HG02884 (cell line): ENCODE results near the gene ZKSCAN7.
"Not testable (repeated sequence)": the region's sequence is repeated elsewhere in the genome, so short reads cannot be mapped to it uniquely, and the experiment has no call there.

Source experiments
- ATAC-seq: cut with Tn5 transposase; IDR thresholded peaks from one replicate; pipeline ENCODE4 v1.9.1; 2021; ENCODE audit warnings: mild to moderate bottlenecking, moderate library complexity; ENCODE audit not compliant: unreplicated experiment

Gene ZKSCAN7

GRCh38 chr3:44571024-44571423 is 16.0 kb downstream of the ZKSCAN7 start:
- no peak for ATAC-seq

GRCh38 chr3:44576613-44577012 is 21.6 kb downstream of the ZKSCAN7 start:
- ATAC-seq = no peak

GRCh38 chr3:44577354-44577952 is 22.5 kb downstream of the ZKSCAN7 start:
- ATAC-seq = not testable (repeated sequence)

DNA sequence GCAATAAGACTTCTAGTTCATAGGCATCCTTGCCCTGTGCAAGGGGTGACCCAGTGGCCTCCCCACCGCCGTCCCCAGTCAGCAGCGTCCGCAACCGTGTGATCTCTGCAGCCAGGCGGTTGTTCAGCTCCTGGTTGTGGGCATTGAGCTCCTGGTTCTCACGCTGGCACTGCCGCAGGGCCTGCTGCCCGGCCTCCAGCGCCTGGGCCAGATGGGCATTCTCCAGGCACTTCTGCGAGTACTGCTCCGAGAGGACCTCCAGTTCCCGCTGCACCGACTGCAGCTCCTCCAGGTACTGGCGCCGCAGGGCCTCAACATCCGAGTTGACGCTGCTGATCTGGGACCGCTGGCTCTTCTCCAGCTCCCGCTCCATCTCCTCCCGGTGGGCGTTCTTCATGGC is 23.3 kb downstream of the ZKSCAN7 start:
- not testable (repeated sequence) for ATAC-seq

DNA sequence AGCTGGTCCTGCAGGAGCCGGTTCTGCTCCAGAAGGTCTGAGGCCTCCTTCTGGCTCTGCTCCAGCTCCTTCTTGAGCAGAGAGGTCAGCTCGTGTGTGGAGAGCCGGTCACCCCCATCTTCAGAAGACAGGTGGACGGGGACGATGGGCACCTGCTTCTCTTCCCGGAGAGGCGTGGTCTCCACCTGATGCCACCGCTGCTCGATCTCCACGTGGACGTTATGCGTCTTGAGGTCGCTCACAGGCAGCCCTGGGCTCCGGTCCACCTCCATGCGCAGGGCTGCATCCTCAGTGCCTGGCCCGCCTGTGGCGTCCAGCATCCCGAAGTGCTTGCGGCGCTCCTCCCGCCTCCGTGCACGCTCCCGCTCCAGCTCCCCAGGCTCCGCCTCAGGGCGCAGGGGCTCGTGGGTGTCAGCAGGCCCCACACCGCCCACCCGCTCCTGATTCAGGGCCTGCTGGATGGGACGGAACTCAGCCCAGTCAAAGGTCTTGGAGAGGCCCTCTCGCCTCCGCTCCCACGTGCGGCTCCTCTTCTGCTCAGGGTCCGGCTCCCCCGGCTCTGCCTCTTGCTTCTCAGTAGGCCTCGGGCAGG is 24.0 kb downstream of the ZKSCAN7 start:
- not testable (repeated sequence) for ATAC-seq

- not testable (repeated sequence) for ATAC-seq
Observed at GRCh38 chr3:44579749-44580148, 24.8 kb downstream of the ZKSCAN7 start.

DNA sequence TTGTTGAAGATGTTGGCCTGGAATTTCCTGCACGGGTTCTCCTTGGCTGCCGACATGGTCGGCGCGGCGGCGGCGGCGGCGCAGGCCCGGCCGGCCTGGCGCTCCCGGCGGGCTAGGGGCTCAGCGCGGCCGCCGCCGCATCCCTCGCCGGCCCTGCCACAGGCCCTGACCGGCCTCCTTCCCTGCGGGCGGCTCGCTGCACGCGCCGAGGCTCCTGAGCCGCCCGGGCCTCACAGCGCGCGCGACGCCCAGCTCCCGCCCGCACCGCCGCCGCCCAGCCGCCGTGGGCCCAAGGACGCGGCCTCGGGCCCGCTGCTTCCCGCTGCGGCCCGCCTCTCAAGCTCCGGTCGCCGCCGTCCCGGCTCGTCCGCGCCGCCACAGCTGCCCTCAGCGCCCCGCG is 26.0 kb downstream of the ZKSCAN7 start:
- not testable (repeated sequence) for ATAC-seq

DNA sequence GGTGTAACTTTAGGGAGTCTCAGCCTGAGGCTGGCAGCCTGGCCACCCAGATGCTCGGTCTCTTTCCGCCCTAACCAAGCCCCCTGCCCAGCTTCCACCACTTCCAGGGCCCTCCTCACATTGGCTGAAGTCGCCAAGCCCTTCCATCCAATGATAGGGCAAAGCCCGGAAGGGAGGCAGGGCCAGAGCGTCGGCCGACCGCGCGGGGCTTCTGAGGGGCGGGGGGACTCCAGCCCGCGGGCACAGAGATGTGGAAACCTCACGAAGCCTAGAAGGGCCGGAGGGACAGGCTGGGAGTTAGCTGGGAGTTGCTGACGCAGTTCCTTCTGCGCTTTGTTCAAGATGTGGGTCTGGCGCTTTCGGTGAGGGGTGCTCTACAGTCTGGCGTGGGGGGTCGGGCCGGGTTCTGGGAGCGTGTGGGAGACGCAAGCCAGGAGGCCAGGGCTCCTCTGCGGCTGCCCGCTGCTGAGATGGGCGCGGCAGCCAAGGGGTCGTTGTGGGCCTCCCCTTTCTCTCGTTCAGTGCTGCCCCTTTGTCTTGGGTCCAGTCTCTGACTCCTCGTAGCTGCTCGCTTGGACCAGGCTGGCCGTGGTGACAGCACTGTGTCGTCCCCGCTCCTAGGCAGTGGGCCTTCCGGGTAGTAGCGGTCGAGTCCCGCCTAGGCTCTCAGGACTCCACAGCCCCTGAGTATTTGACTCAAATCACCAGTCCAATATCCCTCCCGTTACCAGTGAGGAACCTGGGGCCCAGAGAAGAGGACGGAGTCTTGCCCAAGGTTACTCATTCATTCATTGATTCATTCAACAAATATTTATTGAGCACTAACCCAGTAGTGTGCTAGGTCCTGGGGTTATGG is 29.9 kb downstream of the ZKSCAN7 start, which contains the start of gene ZNF660:
Gene ZNF660 (plus strand): TSS at position 319 of the 856 bp plus-strand sequence. CDS start 9,230 bp downstream, outside the sequence.
- ATAC-seq = peak; percentile 78

- no peak for ATAC-seq
Observed at GRCh38 chr3:44596621-44597020, 41.6 kb downstream of the ZKSCAN7 start.

DNA sequence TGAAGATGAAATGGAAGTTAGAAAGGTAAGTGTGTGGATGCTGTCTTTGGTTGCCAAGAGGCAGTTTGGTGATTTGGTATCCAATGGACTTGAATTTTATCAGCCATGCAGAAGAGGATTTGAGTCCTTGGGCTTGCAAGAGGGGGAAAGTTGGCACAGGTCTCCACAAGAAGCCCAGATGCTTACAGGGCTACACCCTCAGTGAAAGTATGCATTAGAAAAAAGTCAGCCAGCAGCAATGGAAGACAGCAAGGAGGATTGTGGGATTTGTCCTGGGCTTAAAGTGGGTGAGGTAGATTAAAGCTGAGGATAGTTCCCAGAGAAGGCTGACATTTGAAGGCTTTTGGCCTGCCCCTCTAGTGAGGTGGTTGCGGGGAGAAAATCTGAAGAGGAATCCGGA is 46.8 kb downstream of the ZKSCAN7 start:
- ATAC-seq = no peak

DNA sequence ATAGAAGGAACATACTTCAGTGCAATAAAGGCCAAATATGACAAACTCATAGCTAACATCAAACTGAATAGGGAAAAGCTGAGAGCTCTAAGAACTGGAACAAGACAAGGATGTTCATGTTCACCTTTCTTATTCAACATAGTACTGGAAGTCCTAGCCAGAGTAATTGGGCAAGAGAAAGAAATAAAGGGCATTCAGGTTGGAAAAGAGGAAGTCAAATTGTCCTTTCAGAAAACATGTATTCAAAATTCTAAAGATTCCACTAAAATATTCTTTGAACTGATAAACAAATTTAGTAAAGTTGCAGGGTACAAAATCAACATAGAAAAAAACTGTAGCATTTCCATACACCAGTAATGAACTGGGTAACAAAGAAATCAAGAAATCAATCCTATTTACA is 57.7 kb downstream of the ZKSCAN7 start:
- ATAC-seq = no peak
